Measurements from ENCODE around the gene RET. TPM values are rescaled to one million over a fixed set of nuclear protein-coding genes. Genes with fewer than 3 reads are reported as not detected.

Gene RET
- total and polyA plus RNA-seq, 2 of the 8 experiments (the other 6 are each of a cell fraction or from before 2014, with no cell fraction given), result 6.7 to 8.4 TPM

DNA sequence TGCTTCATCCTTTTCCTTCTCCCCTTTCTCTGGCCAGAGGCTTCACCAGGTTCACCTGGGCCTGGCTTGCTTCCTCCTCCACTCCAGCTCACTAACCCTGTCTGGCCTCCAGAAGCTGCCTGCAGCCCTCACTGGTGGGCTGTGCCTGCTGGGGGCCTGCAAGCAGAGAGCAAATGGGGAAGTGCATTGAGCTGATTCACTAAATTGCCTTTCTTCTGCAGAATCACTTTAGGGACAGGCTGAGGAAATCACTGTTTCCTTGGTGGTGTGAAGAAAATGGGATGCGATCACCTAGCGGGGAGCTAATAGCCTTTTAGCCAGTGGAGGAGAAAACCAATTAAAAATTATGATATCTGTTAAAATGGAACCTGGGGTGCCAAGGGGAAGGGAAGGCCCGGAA, 3.0 kb downstream of the RET start:
- H3K4ac ChIP-seq (replicated peaks; ENCODE audit: insufficient read length, low read depth, low read length), result no peak overlapping the region
- DNase-seq (ENCODE audit: low read depth in 1 of 2, low spot score in 2 of 2), result no peak
- H3K79me2 ChIP-seq (ENCODE audit: control insufficient read depth in 1 of 2, insufficient read depth in 2 of 2, low read length in 2 of 2), result no peaks in the 10 kb centered on the region
- no peak for FAIRE-seq
- H3K14ac ChIP-seq (ENCODE audit: insufficient read length), result no peak overlapping the region
- no peak overlapping the region for H3K27ac ChIP-seq (ENCODE audit: low read depth, low read length)
- no peak overlapping the region for H3K18ac ChIP-seq (ENCODE audit: extremely low read depth, low read length)
- no peak overlapping the region for H4K5ac ChIP-seq (ENCODE audit: insufficient read length, low read depth, low read length)
- H4K20me1 ChIP-seq (replicated peaks in 1 of 2; ENCODE audit: control insufficient read depth in 1 of 2, insufficient read depth in 2 of 2, low read length in 2 of 2), result peaks cover 7 to 10% of the 10 kb centered on the region in 2 experiments
- no peak overlapping the region for H2AK5ac ChIP-seq (ENCODE audit: low read depth, low read length)
- CTCF ChIA-PET (ENCODE audit: partially characterized antibody), result interaction anchor here (1.1 to 8.5 kb wide), 38 partner anchors 9 to 326 kb away, joined by 3 to 100 read pairs (median 7); no protein-coding TSS in a partner anchor
- no peak overlapping the region for H3K23ac ChIP-seq (ENCODE audit: insufficient read length)
- no peak overlapping the region for H2BK5ac ChIP-seq (ENCODE audit: low read depth, low read length)
- H3K36me3 ChIP-seq (ENCODE audit: control insufficient read depth in 2 of 4, insufficient read depth in 4 of 4, low read length in 3 of 4), result no peaks in the 10 kb centered on the region
- no peak overlapping the region for H3K56ac ChIP-seq (replicated peaks; ENCODE audit: insufficient read length, low read depth, low read length)
- H3K4me3 ChIP-seq (ENCODE audit: extremely low read depth in 1 of 4, insufficient read depth in 2 of 4, low read depth in 3 of 4, low read length in 4 of 4), result no peak overlapping the region
- H2BK20ac ChIP-seq (ENCODE audit: low read length), result no peak overlapping the region
- peaks cover 11% of the 10 kb centered on the region; the same call in 1 of the 2 replicates for H3K23me2 ChIP-seq (ENCODE audit: low read depth, low read length)
- H4K91ac ChIP-seq (replicated peaks; ENCODE audit: insufficient read length, low read length), result no peak overlapping the region
- peaks cover 2% of the 10 kb centered on the region; the same call in 1 of the 2 replicates for H3K79me1 ChIP-seq (ENCODE audit: low read depth, low read length)
- TF ChIP-seq JUN (IDR thresholded peaks at IDR 0.05; ENCODE audit: low read depth, low read length), result no peak
- TF ChIP-seq SRF (IDR thresholded peaks at IDR 0.05; ENCODE audit: low read depth, low read length), result no peak
- no peak for TF ChIP-seq RBBP5 (IDR thresholded peaks at IDR 0.05; ENCODE audit: borderline replicate concordance, low read depth, low read length)
- TF ChIP-seq KDM5A (IDR thresholded peaks at IDR 0.05; ENCODE audit: low read length), result no peak
- no peak for TF ChIP-seq NRF1 (IDR thresholded peaks at IDR 0.05; ENCODE audit: low read depth, low read length)
- TF ChIP-seq YY1 (IDR thresholded peaks at IDR 0.05; ENCODE audit: low read depth, low read length), result no peak
- no peak for TF ChIP-seq RNF2 (IDR thresholded peaks at IDR 0.05; ENCODE audit: borderline replicate concordance, low read depth, low read length, missing control alignments, poor library complexity, severe bottlenecking)
- TF ChIP-seq HDAC6 (IDR thresholded peaks at IDR 0.05; ENCODE audit: low read depth, low read length), result no peak
- no peak for TF ChIP-seq SAP30 (IDR thresholded peaks at IDR 0.05; ENCODE audit: insufficient read depth, insufficient replicate concordance, low read length)
- H3K4me1 ChIP-seq (replicated peaks in 1 of 4; ENCODE audit: control insufficient read depth in 3 of 4, insufficient read depth in 4 of 4, low read length in 3 of 4), result peaks cover 0 to 10% (median 3%) of the 10 kb centered on the region in 4 experiments; a peak in 3 of 7 replicates
- no peak overlapping the region for H2BK120ac ChIP-seq (replicated peaks; ENCODE audit: low read depth, low read length)
- peaks cover 12 to 35% (median 29%) of the 10 kb centered on the region in 4 experiments for H3K27me3 ChIP-seq (replicated peaks in 1 of 4; ENCODE audit: control insufficient read depth in 3 of 4, extremely low read depth in 1 of 4, insufficient read depth in 3 of 4, low read length in 3 of 4)
- H4K8ac ChIP-seq (ENCODE audit: extremely low read depth, insufficient read depth, low read length), result no peak overlapping the region
- no peak overlapping the region for H2BK15ac ChIP-seq (ENCODE audit: low read length)
- 81% methylated on average over 3 of the region's 3 CpGs; no CpG with 5 or more reads in 1 of the 2 experiments for WGBS, 2 experiments (ENCODE audit: extremely low coverage in 1 of 2, insufficient coverage in 1 of 2, insufficient read length in 1 of 2, insufficient replicate concordance in 2 of 2, low coverage in 1 of 2, low lambda C conversion rate in 2 of 2, missing lambda C conversion rate in 1 of 2)
- H3K9me3 ChIP-seq (ENCODE audit: insufficient read depth in 2 of 2, low read depth in 1 of 2, low read length in 1 of 2), result no peaks in the 10 kb centered on the region
- H2BK12ac ChIP-seq (ENCODE audit: low read depth, low read length), result no peak overlapping the region
- H2AFZ ChIP-seq (ENCODE audit: low read length), result no peak overlapping the region
- H3K9ac ChIP-seq (replicated peaks in 1 of 4; ENCODE audit: extremely low read depth in 1 of 4, low read depth in 3 of 4, low read length in 3 of 4), result no peak overlapping the region
- POLR2A ChIA-PET (ENCODE audit: partially characterized antibody), result interaction anchor here (0.6 to 2.2 kb wide), 2 partner anchors 209 to 567 kb away, joined by 3 to 5 read pairs; no protein-coding TSS in a partner anchor
- no peak overlapping the region for H3K4me2 ChIP-seq (ENCODE audit: insufficient read depth in 1 of 2, low read depth in 2 of 2, low read length in 2 of 2)

Measured in H1 (cell line).